ENCODE results near the gene ZNF474.

Gene ZNF474

DNA sequence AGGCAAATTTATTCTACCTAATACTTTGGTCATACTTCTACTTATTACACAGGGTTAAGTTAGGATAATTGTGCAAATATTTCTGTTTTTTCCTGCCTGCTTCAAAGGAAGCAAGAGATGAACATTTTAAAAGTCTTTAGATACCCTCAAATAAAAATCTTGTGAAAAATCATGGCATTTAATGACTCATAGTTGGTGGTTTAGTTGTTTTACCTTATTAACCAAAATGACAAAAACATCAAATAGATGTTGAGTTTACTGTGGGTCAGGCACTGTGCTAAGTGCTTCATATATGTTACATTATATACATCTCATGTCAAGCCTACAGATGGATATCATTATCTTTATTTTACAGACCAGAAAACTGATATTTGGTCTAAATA lies 54.4 kb downstream of the ZNF474 start:
- TF ChIP-seq, protein P1, sequence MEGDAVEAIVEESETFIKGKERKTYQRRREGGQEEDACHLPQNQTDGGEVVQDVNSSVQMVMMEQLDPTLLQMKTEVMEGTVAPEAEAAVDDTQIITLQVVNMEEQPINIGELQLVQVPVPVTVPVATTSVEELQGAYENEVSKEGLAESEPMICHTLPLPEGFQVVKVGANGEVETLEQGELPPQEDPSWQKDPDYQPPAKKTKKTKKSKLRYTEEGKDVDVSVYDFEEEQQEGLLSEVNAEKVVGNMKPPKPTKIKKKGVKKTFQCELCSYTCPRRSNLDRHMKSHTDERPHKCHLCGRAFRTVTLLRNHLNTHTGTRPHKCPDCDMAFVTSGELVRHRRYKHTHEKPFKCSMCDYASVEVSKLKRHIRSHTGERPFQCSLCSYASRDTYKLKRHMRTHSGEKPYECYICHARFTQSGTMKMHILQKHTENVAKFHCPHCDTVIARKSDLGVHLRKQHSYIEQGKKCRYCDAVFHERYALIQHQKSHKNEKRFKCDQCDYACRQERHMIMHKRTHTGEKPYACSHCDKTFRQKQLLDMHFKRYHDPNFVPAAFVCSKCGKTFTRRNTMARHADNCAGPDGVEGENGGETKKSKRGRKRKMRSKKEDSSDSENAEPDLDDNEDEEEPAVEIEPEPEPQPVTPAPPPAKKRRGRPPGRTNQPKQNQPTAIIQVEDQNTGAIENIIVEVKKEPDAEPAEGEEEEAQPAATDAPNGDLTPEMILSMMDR (IDR thresholded peaks at IDR 0.05): no peak
- Histone ChIP-seq H3K27ac (no peak overlapping the region), H3K4me3 (ENCODE audit: low read depth in 1 of 2, low read length in 1 of 2) (no peak overlapping the region), H3K9me3 (no peaks in the 10 kb centered on the region), H3K27me3 (no peaks in the 10 kb centered on the region), H3K4me1 (ENCODE audit: control insufficient read depth in 1 of 2, insufficient read depth in 1 of 2, low read depth in 1 of 2, low read length in 1 of 2) (no peaks in the 10 kb centered on the region), H3K36me3 (no peaks in the 10 kb centered on the region)

DNA sequence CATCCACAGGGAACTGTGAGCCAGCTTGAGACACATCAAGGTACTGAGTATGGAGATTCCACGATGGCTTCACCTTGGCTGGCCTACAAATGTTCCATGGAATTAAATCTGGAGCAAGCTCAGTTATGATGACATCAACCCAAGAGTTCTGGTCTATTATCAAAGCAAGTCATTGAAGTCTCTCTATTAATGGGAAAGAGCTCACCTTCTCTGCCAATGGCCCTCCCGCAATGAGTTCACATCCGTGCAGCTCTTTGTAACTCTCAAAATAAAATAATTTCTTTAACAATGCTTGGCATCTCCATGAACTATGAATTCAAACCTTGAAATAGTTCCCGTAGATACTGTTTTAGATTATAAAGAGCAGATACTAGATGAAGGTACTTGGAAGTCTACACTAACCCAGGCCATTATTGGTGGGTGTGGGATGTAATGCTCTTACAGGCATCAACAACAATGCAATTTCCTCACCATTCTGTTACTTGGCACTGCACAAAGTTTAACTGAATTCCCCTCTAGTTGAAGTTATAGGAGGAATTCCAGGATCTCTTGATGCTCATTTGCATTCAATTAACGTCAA lies 55.4 kb downstream of the ZNF474 start:
- TF ChIP-seq, protein P1 (IDR thresholded peaks at IDR 0.05): no peak
- Histone ChIP-seq H3K4me3 (ENCODE audit: low read depth in 1 of 2, low read length in 1 of 2) (no peak overlapping the region), H3K27ac (no peak overlapping the region), H3K27me3 (no peaks in the 10 kb centered on the region), H3K36me3 (no peaks in the 10 kb centered on the region), H3K4me1 (ENCODE audit: control insufficient read depth in 1 of 2, insufficient read depth in 1 of 2, low read depth in 1 of 2, low read length in 1 of 2) (no peaks in the 10 kb centered on the region), H3K9me3 (no peaks in the 10 kb centered on the region)

DNA sequence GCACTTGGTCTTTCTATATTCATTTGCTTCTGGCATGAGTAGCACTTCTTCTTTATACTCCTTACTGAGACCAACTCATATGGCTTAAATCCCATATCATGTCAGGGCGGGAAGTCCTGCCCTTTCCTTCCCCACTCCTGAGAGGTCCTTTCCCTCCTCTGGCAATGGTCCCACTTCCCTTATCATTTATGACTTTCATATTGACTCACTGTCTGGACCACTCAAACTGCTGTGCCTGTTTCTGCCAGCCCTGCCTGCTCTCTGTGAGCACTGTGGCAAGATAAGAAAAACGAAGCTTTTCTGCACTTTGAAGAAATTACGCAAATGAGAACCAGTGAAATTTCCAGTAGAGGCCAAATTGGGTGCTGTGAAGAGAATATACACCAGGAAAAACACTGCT lies 58.1 kb downstream of the ZNF474 start:
- Histone ChIP-seq H3K9me3 (no peaks in the 10 kb centered on the region), H3K4me1 (ENCODE audit: control insufficient read depth in 1 of 2, insufficient read depth in 1 of 2, low read depth in 1 of 2, low read length in 1 of 2) (no peaks in the 10 kb centered on the region), H3K36me3 (no peaks in the 10 kb centered on the region), H3K4me3 (ENCODE audit: low read depth in 1 of 2, low read length in 1 of 2) (no peak overlapping the region), H3K27me3 (no peaks in the 10 kb centered on the region), H3K27ac (no peak overlapping the region)
- TF ChIP-seq, protein P1 (IDR thresholded peaks at IDR 0.05): no peak

DNA sequence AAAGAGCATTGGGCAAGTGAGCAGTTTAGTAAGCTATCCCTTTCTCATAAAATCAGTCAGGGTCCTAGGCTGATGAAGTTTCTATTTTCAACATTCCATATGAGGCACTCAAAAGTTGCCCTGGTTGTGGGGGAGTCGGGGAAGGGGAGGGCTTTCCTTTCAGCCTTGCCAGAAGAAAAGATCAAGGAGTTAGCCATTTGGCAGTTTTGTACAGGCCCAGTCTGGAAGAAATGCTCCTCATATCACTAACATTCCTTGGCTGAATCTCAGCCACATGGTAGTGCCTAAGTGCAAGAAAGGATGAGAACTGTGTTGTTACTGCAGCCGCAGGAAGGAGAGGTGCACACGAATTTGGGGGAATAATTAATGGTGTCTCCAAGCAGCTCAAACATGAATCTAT lies 60.8 kb downstream of the ZNF474 start:
- H3K4me3 ChIP-seq (ENCODE audit: low read depth in 1 of 2, low read length in 1 of 2): no peak overlapping the region
- H3K27ac ChIP-seq: no peak overlapping the region
- TF ChIP-seq, protein P1 (IDR thresholded peaks at IDR 0.05): no peak
- H3K4me1 ChIP-seq (ENCODE audit: control insufficient read depth in 1 of 2, insufficient read depth in 1 of 2, low read depth in 1 of 2, low read length in 1 of 2): no peaks in the 10 kb centered on the region
- no peaks in the 10 kb centered on the region for H3K9me3 ChIP-seq
- no peaks in the 10 kb centered on the region for H3K27me3 ChIP-seq
- no peaks in the 10 kb centered on the region for H3K36me3 ChIP-seq

DNA sequence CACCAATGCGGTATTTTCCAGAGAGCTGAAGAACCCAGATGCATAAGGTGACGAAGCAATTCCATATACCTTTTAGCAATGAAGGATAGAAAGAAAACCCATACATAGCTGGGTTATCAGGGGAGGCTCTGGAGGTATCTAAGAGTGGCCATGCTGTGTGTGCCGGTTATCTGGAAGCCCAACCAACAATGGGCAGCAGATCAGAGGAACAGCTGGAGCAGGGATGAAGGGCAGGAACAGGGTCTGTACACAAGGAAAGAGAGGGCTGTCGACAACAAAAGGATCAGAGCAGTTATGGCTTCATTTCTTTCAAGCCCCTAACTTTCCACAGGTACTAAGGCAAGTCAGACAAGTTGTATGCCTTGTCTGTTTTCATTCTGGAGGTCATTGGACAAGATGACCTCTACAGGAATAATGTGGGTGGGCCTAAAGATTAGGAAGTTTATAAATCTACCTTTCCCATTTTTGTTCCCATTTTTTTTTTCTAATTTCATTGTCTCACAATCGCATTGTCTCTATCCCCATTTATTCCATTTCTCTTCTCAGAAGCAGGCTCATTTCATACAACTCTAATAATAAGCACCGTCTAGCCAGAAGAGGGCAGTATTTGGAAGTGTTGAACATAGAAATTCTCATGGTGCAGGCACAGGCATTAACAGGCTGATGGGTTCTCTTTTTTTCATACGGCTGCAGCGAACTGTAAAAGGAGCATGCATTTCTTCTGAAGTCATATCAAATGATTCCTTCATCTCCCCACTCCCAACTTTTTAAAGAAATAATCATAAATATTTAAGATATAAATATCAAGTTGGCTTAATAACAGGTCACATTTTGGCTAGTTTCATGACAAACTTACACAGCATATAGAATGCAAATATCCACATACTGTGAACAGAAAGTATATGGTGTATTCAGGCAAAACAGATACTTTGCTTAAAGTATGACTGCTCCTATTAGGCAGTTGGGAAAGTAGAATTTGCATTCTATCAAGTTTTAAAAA lies 63.5 kb downstream of the ZNF474 start:
- Histone ChIP-seq H3K4me3 (ENCODE audit: low read depth in 1 of 2, low read length in 1 of 2) (no peak overlapping the region), H3K36me3 (no peaks in the 10 kb centered on the region)

More for the DNA sequence above, 63.5 kb downstream of the ZNF474 start:
- Histone ChIP-seq H3K9me3 (no peaks in the 10 kb centered on the region), H3K4me1 (ENCODE audit: control insufficient read depth in 1 of 2, insufficient read depth in 1 of 2, low read depth in 1 of 2, low read length in 1 of 2) (no peaks in the 10 kb centered on the region), H3K27ac (no peak overlapping the region), H3K27me3 (no peaks in the 10 kb centered on the region)
- TF ChIP-seq, protein P1 (IDR thresholded peaks at IDR 0.05): no peak
